NCI-H69 (cell line): Measurements from ENCODE around the gene SPRY2.
"Not testable (repeated sequence)": the region's sequence is repeated elsewhere in the genome, so short reads cannot be mapped to it uniquely, and the experiment has no call there.

Experiments used
- DNase-seq: peaks from one replicate; lab custom pipeline; 2025; lab: John Stamatoyannopoulos, UW

The SPRY2 gene, protein sequence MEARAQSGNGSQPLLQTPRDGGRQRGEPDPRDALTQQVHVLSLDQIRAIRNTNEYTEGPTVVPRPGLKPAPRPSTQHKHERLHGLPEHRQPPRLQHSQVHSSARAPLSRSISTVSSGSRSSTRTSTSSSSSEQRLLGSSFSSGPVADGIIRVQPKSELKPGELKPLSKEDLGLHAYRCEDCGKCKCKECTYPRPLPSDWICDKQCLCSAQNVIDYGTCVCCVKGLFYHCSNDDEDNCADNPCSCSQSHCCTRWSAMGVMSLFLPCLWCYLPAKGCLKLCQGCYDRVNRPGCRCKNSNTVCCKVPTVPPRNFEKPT

DNA sequence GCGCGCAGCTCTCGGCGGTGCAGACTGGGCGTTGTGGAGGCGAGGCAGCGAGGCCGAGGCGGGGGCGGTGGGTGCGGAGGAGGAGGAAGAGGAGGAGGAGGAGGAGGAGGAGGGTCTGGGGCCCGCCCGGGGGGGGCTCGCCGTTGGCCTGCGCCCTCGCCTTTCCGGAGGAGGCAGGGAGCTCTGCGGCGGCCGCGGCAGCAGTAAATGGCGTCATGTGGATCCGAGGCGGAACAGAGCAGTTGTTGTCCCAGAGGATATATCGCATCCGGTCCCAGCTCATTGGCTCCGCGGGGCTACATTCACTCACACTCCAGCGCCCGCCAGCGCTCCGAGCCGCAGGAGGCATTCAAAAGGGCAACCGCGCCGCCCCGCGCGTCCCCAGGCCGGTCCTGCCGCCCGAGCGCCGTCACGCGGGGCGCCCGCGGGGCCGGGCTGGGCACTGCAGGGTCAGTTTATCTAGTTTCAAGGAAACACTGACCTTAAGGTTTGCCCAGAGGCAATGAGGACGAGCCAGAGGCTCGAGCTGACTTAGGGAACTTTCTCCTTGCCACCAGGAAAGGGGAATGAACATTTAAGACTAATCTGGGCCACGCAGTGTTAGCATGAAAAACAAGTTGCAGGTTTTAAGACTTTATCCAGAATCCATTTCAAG lies at the start of gene SPRY2:
TSS of gene SPRY2 (minus strand) at position 26 of the 655 bp plus-strand sequence. CDS start 3,421 bp downstream, outside the sequence.
- peak; percentile 79 for DNase-seq

DNA sequence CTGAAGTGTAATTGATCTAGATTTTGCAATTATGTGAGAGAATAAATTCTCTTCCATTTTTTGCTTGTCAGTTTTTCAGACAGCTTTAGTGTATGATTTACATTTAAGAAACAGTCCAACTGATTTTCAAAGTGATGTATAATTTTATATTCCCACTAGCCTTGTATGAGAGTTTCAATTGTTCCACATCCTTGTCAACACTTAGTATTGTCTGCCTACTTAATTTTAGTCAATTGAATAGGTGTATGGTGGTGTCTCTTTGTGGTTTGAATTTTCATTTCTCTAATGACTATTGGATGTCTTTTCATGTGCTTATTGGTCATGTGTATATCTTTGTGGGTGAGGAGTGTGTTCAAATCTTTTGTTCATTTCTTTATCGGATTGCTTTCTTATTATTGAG lies 49.4 kb upstream of the SPRY2 start:
- DNase-seq, result no peak

DNA sequence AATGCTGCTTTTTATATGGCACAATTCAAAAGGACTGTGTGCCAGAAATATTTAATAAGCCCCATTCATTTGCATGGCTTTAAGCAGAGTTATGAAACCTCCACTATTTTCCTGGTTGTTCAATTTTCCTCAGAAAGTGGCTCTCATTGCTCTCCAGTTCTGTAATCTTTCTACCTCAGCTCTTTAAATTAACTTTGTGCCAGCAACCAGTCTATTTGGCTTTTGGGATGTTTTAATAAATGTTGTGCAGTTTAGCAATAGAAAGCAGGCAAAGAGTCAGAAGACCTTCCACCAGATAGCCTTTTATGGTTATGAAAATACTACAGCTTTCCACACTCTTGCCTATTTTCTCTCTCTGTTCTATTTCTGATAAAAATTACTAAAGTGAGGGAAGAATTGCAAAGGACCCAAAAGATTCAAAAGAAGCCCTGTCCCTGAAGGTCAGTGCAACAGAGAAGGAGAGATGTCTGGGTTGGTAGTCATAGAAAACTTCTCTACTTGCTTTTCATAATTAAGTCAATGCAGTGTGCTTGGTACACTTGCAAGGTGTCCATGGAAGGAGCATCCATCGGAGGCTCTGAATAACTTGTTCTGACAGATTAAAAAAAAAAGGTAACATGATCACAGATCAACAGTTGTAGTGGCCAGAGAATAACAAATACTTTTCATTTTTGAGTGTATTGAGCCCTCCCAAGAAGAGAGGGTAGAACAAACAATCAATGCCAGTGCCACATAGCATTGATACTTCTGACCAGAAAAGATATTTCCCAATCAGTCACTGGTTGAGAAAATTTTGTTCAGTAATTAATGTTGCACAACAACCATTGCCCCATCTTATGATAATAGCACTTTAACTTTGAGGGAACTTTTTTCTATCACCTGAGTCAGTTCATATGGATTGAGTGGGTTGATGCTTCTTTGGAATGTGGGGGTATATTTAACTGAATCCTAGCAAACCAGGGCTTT lies 48.4 kb upstream of the SPRY2 start:
- no peak for DNase-seq

DNA sequence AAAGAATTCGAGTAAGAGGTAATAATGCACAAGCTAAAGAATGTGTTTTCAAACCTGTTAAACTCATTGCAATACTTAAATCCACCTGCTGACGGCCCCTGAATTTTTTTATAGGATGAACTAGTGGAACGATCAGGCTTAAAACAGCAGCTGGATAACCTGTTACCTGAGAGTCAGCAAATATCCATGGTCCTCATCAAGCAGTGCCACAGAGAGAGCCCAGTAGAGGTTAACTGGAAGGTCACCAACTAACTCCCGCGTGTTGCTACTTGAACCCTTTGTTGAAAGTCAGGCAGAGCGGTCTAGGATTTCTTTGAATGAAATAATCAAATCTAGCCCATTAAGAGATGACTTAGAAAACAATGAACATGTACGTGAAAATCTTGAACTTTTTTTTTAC lies 47.6 kb upstream of the SPRY2 start:
- no peak for DNase-seq

DNA sequence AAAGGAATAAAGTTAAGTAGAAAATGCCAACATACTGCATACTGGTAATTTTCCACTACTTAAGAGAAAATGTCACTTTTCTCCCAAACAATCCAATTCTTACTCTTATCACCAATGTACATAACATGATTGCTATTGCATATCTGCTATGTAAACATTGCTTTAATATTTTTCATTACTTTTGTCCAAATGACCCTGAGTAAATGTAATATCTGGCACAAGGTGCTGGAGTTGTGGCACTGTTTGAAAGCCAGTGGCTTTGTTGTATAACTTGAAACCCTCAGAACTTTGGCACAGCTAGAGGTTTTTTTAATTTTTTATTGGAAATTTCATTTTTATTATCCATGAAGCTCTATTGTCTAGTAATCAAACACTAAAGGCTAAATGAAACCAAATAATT lies 45.7 kb upstream of the SPRY2 start:
- DNase-seq, result no peak

DNA sequence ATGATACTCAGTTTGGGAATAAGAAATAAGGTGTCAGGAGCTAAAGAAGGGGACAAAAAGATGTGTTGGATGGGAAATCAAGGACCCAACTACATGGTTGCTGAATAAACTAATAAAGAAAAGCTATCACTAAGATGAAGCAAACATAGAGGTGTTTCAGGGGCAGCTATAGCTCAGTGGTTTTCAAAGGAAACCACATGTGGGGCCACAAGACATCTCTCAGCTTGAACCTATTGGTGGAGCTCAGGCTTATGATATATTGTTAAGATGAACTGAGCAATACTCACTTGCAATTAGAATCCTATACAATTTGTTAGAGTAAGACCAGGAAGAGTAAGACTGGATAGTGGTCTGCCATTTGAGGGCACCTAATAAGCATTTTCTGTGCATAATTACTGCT lies 45.1 kb upstream of the SPRY2 start:
- no peak for DNase-seq

DNA sequence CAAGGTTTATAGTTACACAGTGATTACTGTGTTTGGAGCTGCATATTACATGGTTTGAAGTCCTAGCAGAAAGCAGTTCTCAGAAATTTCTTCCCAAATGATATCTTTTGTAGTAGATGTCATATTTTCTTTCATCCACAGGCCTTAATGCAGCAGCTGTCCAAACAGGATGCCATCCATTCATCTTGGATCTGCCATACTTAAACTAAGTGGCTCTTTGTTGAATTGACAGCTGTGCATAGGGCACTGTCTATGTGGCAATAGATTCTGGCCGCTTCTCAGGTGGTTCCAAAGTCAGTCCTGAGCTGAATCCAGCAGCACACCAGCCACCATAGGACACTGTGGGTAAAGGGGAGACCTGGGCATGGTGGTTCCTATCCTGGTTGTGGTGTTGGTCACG lies 41.6 kb upstream of the SPRY2 start:
- no peak for DNase-seq

DNA sequence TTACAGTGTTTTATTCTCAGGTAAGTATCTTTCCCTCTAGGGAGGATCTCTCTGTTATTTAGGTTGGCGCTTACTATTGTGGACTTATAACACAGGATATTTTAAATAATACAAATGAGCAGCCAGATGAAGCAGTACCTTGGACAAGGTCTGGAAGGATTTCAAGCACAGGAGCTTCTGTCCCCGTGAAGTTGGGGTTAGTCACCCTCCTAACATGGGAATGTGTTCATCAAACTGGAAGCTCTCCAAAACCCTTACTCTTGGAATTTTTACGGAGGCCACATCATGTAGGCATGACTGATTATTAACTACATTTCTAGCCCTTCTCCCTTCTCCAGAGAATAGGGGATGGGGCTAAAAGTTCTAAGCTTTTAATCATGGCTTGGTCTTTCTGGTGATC lies 38.3 kb upstream of the SPRY2 start:
- DNase-seq, result no peak

DNA sequence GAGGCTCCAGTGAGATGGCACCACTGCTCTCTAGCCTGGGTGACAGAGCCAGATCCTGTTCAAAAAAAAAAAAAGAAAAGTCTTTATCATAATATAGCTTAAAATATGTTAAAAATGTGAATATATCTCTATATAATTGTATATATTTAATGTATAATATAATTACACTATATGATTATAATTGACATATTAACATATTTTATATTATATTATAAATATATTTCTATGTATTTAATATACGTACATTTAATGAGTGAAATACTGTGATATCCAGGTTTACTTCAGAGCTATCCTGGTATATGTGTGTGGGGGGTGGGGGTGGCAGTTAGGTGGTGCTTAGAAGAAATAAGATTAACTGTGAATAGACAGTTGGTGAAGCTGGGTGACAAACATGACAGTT lies 35.6 kb upstream of the SPRY2 start:
- DNase-seq, result no peak

DNA sequence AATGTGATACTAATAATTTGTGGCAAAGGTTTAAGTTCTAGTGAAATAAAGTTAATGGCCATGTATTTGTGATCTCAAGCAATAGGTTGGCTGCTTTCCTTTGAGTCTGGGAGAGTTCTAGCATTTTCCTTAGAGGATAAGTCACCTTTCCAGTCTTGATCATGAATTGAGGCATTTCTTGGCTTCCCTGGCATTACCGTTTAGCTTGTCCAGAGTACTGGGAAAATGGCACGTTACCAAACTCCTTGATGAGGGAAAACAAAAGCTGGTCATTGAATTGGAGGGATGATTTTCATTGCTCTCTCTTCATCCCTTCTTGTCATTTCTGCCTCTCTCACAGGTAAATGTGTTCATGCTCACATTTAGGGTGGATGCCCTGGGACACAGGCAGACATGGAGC lies 34.0 kb upstream of the SPRY2 start:
- DNase-seq, result no peak

DNA sequence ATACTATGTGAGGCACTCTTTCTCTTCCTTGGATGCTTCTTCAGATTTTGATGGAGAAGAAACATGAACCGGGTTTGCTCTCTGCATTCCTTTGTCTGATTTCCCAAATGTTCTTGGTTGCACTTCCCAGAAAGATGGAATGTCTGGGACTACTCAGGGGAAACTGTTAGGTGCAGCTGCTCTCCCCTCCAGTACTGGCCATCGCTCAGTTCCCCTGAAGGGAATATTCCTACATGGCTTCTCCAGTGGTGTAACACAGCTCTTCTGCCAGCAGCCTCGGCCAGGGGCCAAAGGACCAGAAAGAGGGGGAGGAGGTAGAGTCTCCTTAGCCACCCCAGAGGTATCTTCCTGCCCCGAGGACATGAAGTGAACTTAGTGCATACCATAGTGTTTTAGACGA lies 33.5 kb upstream of the SPRY2 start:
- DNase-seq, result no peak

DNA sequence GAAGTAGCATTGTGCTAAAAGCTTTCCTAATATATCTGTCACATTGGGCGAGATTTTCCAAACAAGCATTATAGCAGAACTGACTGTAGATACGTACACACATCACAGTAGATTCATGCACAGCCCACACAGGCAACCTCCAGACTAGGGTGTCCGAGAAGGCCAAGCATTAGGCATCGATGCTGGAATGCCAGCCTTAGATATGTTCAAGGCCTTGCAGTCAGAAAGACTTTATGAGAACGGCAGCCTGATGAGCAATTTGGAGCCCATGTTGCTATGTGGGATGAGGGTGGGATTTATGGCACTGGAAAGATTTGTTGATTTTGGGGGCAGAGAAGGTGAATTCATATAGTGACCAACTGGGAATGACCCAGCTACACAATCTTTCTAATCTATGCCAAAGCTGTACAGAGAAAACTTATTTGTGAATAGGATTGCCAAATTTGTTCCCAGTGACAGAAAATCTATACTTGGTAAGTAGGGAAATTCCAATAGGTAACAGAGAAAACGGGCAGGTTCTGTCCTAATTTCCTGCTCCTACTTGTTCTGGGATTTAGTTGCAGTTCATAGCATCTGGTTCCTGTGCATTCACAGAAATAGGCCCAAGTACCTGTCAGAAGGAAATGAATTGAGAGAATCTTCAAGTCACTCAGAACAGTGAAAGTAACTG lies 31.0 kb upstream of the SPRY2 start:
- no peak for DNase-seq

DNA sequence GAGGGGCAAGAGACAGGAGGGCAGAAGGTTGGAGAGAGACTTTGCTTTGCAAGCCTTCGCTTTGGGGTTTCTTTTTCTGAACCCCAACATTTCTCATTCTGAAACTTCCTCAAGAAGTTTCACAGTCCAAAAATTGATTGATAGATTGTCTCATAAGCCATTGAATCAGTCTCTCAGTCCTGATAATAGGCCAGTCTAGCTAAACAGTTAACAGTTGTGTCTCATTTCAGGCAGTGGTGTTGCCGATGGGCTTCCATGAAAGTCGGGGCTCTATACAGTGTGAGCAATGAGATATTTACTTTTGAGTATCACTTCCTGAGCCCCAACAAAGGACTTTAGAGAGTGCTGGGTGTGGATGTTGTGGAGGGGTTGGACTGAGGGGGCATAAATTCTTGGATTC lies 26.5 kb upstream of the SPRY2 start:
- DNase-seq, result no peak

DNA sequence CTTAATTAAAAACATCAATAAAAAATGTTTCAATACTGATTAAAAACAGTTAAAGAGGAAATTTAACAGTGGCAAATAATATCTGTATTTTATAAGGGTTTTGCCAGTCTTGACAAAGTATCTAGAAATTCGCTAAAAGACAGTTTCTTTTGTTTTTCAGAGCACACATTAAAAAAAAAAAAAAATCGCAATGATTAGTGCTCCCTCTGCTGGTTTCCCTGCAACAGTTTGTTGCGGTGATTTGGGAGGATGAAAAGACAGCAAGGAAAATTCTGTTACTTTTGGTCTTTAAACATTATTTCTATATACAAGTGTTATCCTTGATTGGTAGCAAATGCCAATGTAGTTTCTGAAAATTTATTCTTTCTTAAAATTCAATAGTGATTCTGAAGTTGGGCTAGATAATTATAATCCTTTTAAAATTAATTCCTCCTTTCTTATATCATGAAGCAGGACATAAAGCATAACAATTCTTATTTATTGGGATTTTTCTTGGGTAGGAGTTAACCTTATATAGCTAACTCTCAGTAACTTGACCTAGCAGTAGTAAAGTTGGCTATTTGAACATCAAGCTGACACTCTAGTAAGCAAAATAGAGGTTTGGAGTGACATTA lies 23.1 kb upstream of the SPRY2 start:
- no peak for DNase-seq

DNA sequence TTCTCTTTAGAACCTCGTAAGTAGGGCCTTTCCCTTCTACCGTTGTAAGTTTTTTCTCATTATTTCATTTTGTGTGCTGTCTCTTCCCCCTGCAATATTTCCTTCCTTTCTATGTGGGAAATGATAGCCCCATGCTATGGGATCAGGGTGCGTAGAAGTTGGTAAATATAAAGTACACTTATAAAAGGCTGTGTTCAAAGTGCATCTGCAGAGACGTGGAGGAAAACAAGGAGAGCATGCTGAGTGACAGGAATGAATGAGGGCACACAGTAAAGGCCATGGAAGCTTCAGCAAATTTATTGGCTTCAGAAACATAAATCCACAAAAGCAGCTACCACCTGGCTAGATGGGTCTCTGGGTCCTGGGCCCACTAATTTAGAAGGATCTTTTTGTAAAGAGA lies 21.6 kb upstream of the SPRY2 start:
- no peak for DNase-seq

DNA sequence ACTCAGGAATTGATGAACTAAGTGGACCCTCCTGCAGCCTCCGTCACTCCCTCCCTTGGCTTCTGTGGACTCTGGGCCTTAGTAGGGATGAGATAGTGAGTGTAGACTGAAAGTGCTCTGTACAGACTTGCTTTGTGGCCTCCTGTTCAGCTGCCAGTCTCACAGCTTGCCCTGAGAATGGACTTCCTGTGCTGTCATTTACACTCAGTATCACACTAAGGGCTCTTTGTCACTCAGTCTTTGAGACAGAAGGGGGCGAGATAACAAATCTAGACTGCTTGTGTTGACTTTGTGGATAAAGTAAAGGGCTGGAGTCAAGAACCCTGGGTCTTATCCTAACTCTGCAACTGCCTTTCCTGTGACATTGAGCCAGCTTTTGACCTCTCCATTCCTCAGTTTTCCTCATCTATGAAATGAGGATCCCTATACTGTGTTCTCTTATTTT lies 21.0 kb upstream of the SPRY2 start:
- peak; percentile 3 for DNase-seq

DNA sequence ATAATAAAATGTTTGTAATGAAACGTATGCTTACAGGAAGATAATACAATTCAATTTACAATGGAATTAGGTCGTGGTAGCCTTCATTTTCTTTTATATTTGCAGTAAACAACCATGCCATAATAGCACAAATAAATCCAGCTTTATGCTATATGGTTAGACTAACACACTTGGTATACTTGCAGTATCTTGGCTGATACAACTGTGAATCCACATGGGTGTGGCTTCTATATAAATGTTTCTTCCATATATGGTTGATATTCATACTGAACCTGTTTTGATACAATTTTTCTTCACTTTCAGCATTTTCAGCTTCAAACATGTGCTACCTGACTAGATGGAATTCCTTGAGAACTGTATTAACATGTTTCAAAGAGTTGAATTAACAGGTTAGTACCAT lies 20.4 kb upstream of the SPRY2 start:
- DNase-seq, result no peak

DNA sequence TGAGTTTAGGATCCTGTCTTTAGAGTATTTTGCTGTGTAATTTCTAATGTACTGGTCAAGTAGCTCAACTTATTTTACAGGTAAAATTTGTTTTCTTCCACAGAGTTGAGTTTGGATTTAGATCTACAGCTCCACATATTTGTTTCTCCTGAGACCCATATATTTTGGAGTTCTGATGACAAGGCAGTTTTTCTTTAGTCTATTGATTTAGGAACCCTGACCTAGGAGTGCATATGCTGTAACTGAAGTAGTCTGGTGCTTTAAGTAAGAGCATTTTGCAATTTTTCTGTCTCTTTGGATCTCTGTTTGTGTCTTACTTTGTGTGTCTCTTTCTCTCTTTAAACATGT lies 19.5 kb upstream of the SPRY2 start:
- no peak for DNase-seq

DNA sequence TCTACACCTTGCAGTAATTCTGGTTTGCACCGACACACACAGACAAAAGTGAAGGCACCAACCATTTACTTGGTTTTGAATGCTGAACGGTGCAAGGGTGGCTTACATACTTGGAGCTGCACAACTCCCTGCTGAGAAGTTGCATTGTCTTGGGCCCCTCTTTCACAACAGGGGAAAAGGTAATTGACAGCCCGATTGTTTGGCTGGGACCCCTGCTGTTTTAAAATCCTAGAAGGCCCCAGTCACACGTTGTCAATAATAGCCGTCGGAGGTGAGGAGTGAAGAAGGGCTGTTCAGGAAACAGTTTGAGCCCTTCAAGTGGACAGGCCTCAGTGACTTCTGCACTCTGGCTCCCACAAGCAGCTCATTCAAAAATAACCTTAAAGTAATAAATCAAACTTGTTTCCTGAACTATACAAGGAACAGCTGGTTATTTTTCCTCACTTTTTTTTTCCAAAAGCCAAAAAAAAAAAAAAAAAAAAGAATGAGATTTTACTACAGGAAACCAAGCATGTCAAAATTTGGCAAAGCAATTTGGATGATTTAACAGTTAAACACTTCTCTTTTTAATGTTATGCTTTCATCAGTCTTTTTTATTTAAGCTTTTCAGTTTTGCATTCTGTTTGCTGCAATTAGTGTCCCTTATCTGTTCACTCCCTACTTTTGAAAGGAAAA lies 19.0 kb upstream of the SPRY2 start:
- peak; percentile 9 for DNase-seq

DNA sequence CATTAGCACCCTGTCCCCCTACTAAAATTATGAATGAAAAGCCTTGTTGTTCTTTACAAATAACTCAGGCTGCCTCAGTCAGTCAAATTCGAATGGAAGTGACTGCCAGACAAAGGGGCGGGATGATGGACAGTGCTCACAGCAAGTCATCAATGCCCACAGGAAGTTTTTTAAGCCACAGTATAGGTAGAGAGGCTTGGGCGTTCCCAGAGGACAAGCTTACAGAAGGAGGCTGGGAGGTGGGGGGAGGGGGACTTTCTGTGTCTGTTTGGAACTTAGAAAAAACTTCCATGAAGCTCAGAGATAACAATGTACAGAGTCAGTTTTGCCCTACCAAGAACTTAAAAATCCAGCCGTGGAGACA lies 18.5 kb upstream of the SPRY2 start:
- DNase-seq, result no peak

DNA sequence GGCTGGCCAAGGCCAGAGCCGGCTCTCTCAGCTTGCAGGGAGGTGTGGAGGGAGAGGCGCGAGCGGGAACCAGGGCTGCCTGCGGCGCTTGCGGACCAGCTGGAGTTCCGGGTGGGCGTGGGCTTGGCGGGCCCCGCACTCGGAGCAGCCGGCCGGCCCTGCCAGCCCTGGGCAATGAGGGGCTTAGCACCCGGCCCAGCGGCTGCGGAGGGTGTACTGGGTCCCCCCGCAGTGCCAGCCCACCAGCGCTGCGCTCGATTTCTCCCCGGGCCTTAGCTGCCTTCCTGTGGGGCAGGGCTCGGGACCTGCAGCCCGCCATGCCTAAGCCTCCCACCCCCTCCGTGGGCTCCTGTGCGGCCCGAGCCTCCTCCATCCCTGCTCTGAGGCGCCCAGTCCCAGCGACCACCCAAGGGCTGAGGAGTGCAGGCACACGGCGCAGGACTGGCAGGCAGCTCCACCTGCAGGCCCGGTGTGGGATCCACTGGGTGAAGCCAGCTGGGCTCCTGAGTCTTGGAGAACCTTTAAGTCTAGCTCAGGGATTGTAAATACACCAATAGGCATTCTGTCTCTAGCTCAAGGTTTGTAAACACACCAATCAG lies 14.7 kb upstream of the SPRY2 start:
- DNase-seq, result not testable (repeated sequence)
